K562 (cell line): ENCODE measurements around the gene COL5A1. TPM values are rescaled to one million over a fixed set of nuclear protein-coding genes. Genes with fewer than 3 reads are reported as not detected.

Experiments
- ATAC-seq: fragments of 200-7000 bp; cut with Tn5 transposase; 3 replicates; pipeline ENCODE4 v1.9.1; 2020; ENCODE audit warnings: moderate library complexity
- BruUV-seq: library from RNA; stranded (reverse); fragments of 400-500 nt; replicated peaks from 2 replicates; lab custom pipeline; 2021; lab: Mats Ljungman, UMichigan
- CTCF ChIA-PET: fragments of 300-600 bp; formaldehyde crosslinking; extraction: SDS; loops from one replicate; lab custom pipeline; 2021; ENCODE audit warnings: low intra/inter-chr PET ratio; lab: Yijun Ruan, JAX
- POLR2A ChIA-PET: fragments of 300-600, 350-650 bp; sonication (Branson Sonifier 250); formaldehyde crosslinking; extraction: SDS; loops from one replicate; lab custom pipeline; 2021; ENCODE audit warnings: antibody characterized with exemption, inconsistent platforms; lab: Yijun Ruan, JAX
- DNase-seq, 4 experiments: peaks; one replicate each; pipeline versions ENCODE4 v3.0.0 to v3.0.0-alpha.2; 2011 to 2018; ENCODE audit warnings: low spot score in 3 of 4, mixed read lengths in 3 of 4; ENCODE audit errors: extremely low read depth in 1 of 4
- FAIRE-seq: peaks from 2 replicates; lab custom pipeline; 2011; peaks lifted over from hg19 to GRCh38; lab: Jason Lieb, UNC
- H2AFZ ChIP-seq: 2 replicates; pipeline ENCODE4 v1.6.0; 2011; ENCODE audit warnings: low read depth, low read length, control low read depth, inconsistent platforms
- H3K27ac ChIP-seq: fragments of 200-600 bp; 3 replicates; pipeline ENCODE4 v1.8.0; 2011; ENCODE audit warnings: low read depth, mild to moderate bottlenecking, control low read depth, inconsistent platforms, low read length, moderate library complexity, mixed read lengths; ENCODE audit errors: extremely low read depth
- H3K27me3 ChIP-seq, 2 experiments: fragments of 300-600 bp in 1 of 2; 2 replicates in 1 of 2; 3 replicates in 1 of 2; pipeline versions ENCODE4 v1.6.0 to v1.8.0; 2011; ENCODE audit warnings: inconsistent platforms in 2 of 2, low read length in 2 of 2, mild to moderate bottlenecking in 1 of 2, mixed read lengths in 1 of 2, moderate library complexity in 1 of 2; ENCODE audit not compliant: control insufficient read depth in 2 of 2, insufficient read depth in 2 of 2
- H3K36me3 ChIP-seq: fragments of 300-600 bp; 3 replicates; pipeline ENCODE4 v1.8.0; 2011; ENCODE audit warnings: mild to moderate bottlenecking, low read length, inconsistent platforms; ENCODE audit not compliant: control insufficient read depth, insufficient read depth
- H3K4me1 ChIP-seq, 2 experiments: fragments of 200-600 bp in 1 of 2; replicated peaks in 1 of 2; 2 replicates in 1 of 2; 3 replicates in 1 of 2; pipeline versions ENCODE4 v1.5.1 to v1.8.0; 2011; ENCODE audit warnings: inconsistent platforms in 2 of 2, low read length in 2 of 2, mild to moderate bottlenecking in 1 of 2, mixed read lengths in 1 of 2, moderate library complexity in 1 of 2; ENCODE audit not compliant: control insufficient read depth in 2 of 2, insufficient read depth in 2 of 2
- H3K4me2 ChIP-seq: 2 replicates; pipeline ENCODE4 v1.6.1; 2011; ENCODE audit warnings: low read length, control low read depth, inconsistent platforms, mixed read lengths; ENCODE audit not compliant: insufficient read depth
- H3K4me3 ChIP-seq: fragments of 200-600 bp; sonication (generic), shearing (Covaris generic); 2 replicates; pipeline ENCODE4 v1.5.1; 2016; ENCODE audit warnings: control low read depth, inconsistent platforms
- H3K79me2 ChIP-seq: fragments of 200-600 bp; 3 replicates; pipeline ENCODE4 v1.8.0; 2011; ENCODE audit warnings: low read length, inconsistent platforms; ENCODE audit not compliant: control insufficient read depth, insufficient read depth
- H3K9ac ChIP-seq, 2 experiments: 2 replicates each; pipeline versions ENCODE4 v1.6.0 to v1.6.1; 2011; ENCODE audit warnings: low read depth in 2 of 2, low read length in 2 of 2, control low read depth in 1 of 2, inconsistent platforms in 1 of 2, mild to moderate bottlenecking in 1 of 2, mixed read lengths in 1 of 2; ENCODE audit not compliant: insufficient read depth in 1 of 2
- H3K9me1 ChIP-seq: one replicate; pipeline ENCODE4 v1.6.0; 2011; ENCODE audit warnings: inconsistent platforms, mild to moderate bottlenecking, low read length, moderate library complexity; ENCODE audit not compliant: control insufficient read depth, insufficient read depth
- H3K9me3 ChIP-seq: replicated peaks from 2 replicates; pipeline ENCODE4 v1.5.1; 2011; ENCODE audit warnings: low read depth, low read length, inconsistent platforms; ENCODE audit not compliant: control insufficient read depth, insufficient read depth
- H4K20me1 ChIP-seq: replicated peaks from 2 replicates; pipeline ENCODE4 v1.6.1; 2011; ENCODE audit warnings: low read length, inconsistent platforms, mixed read lengths; ENCODE audit not compliant: control insufficient read depth, insufficient read depth
- CREBBP ChIP-seq: IDR thresholded peaks from one replicate; pipeline ENCODE4 v1.6.1; 2012; ENCODE audit warnings: low read depth, mild to moderate bottlenecking, control low read depth, inconsistent platforms, low read length
- ESRRB ChIP-seq: fragments of 250-450 bp; sonication (Bioruptor Pico); IDR thresholded peaks from 2 replicates; pipeline ENCODE4 v1.5.0; 2020; ENCODE audit warnings: mild to moderate bottlenecking, moderate library complexity, borderline replicate concordance
- GTF2F1 ChIP-seq: IDR thresholded peaks from 2 replicates; pipeline ENCODE4 v1.6.1; 2011; ENCODE audit warnings: low read depth, low read length, improper control_type of control experiment
- NEUROD1 ChIP-seq: fragments of 150-350 bp; IDR thresholded peaks from 2 replicates; pipeline ENCODE4 v1.6.1; 2014; ENCODE audit warnings: borderline replicate concordance, low read length, low read depth; ENCODE audit not compliant: partially characterized antibody
- NFIX ChIP-seq: fragments of 250-450 bp; sonication (Bioruptor Pico); IDR thresholded peaks from 2 replicates; pipeline ENCODE4 v1.4.0; 2020; ENCODE audit warnings: low read depth, mild to moderate bottlenecking, moderate library complexity
- RNF219 ChIP-seq: fragments of 250-450 bp; sonication (Bioruptor Pico); IDR thresholded peaks from 2 replicates; pipeline ENCODE4 v1.5.0; 2022; ENCODE audit warnings: mild to moderate bottlenecking
- SNIP1 ChIP-seq: fragments of 450-650 bp; IDR thresholded peaks from 2 replicates; pipeline ENCODE4 v1.7.1; 2017; ENCODE audit warnings: low read depth, mild to moderate bottlenecking
- TAF15 ChIP-seq: fragments of 200-400 bp; formaldehyde crosslinking; IDR thresholded peaks from 2 replicates; pipeline ENCODE4 v1.6.1; 2017; ENCODE audit warnings: mild to moderate bottlenecking, low read depth, low read length, moderate library complexity
- TFE3 ChIP-seq: fragments of 450-650 bp; formaldehyde crosslinking; IDR thresholded peaks from 2 replicates; pipeline ENCODE4 v1.4.0; 2020; ENCODE audit warnings: mild to moderate bottlenecking, mixed read lengths
- ZC3H4 ChIP-seq: sonication (generic); formaldehyde crosslinking; IDR thresholded peaks from 2 replicates; pipeline ENCODE4 v1.9.0; 2021; ENCODE audit warnings: missing genetic modification reagents, borderline replicate concordance
- ZFP36 ChIP-seq: fragments of 150-350 bp; IDR thresholded peaks from 2 replicates; pipeline ENCODE4 v1.6.1; 2018; ENCODE audit warnings: low read length, low read depth; ENCODE audit not compliant: partially characterized antibody
- ZNF121 ChIP-seq: sonication (generic); formaldehyde crosslinking; conservative IDR thresholded peaks from 2 replicates; pipeline ENCODE4 v1.8.0; 2022; ENCODE audit warnings: missing genetic modification reagents
- ZNF79 ChIP-seq: fragments of 250-450 bp; sonication (Bioruptor Pico); IDR thresholded peaks from 2 replicates; pipeline ENCODE4 v1.4.0; 2020; ENCODE audit warnings: low read depth, mild to moderate bottlenecking, moderate library complexity
- WGBS: fragments of 100-300 bp; shearing (Covaris generic); methylation state at CpG from one replicate; pipeline ENCODE4 v1.1.6; 2016; ENCODE audit warnings: low coverage, mixed read lengths; ENCODE audit not compliant: insufficient coverage; ENCODE audit errors: missing lambda C conversion rate; 5-methylcytosine and 5-hydroxymethylcytosine counted together
- in situ Hi-C: fragments of 300-500 bp; cut with MboI; formaldehyde crosslinking; loops from 4 replicates; pipeline ENCODE4 v1.15.0; 2018; ENCODE audit warnings: inconsistent platforms, mixed read lengths
- intact Hi-C: fragments of 100-400 bp; cut with micrococcal nuclease; formaldehyde crosslinking; loops from 2 replicates; pipeline ENCODE4 v1.14.2; 2022
- polyA plus RNA-seq, 8 experiments: library from polyadenylated mRNA; depleted of rRNA in 4 of 8; stranded (reverse) in 5 of 8; unstranded in 3 of 8; fragments of >200 nt; fragmentation: Nextera tagmentation in 2 of 8; fragmentation: Illumina TruSeq in 1 of 8; extraction: Ambion mirVana in 2 of 8; extraction: Trizol in 1 of 8; gene quantifications; 2 replicates each; pipeline versions ENCODE4 v1.2.1 to v1.2.3, GENCODE V29; 2011 to 2014; ENCODE audit warnings: inconsistent platforms in 1 of 8, missing spikeins in 1 of 8
- total RNA-seq, 7 experiments: library from RNA; depleted of rRNA in 6 of 7; stranded (reverse); fragments of >200 nt in 6 of 7; fragmentation: Illumina TruSeq in 2 of 7; extraction: Trizol in 2 of 7; gene quantifications; 2 replicates each; pipeline versions ENCODE4 v1.2.1 to v1.2.3, GENCODE V29; 2011 to 2021; ENCODE audit warnings: low replicate concordance in 1 of 7

Gene COL5A1
- total and polyA plus RNA-seq, 9 of the 15 experiments (the other 6 are each of a cell fraction or from before 2014, with no cell fraction given), result under 0.01 to 0.13 (median 0.04) TPM; not detected in 6

GRCh38 chr9:134676361-134676760 is 34.8 kb downstream of the COL5A1 start:
- Histone ChIP-seq H3K36me3 (no peaks in the 10 kb centered on the region), H4K20me1 (peaks cover 5% of the 10 kb centered on the region; the same call in 1 of the 2 replicates), H3K4me3 (no peak overlapping the region), H3K79me2 (no peaks in the 10 kb centered on the region), H3K9me1 (no peaks in the 10 kb centered on the region), H3K27ac (no peak overlapping the region), H2AFZ (no peak overlapping the region), H3K9ac (no peak overlapping the region), H3K4me1 (no peaks in the 10 kb centered on the region), H3K9me3 (no peaks in the 10 kb centered on the region), H3K27me3 (peaks cover 0 to 16% of the 10 kb centered on the region in 2 experiments; a peak in 2 of 5 replicates), H3K4me2 (no peak overlapping the region)
- ChIA-PET CTCF (no interaction called here), POLR2A (no interaction called here)
- no peak for TF ChIP-seq NEUROD1
- TF ChIP-seq RNF219 (CRISPR knock-in tag), result no peak
- no peak for TF ChIP-seq GTF2F1
- no peak for TF ChIP-seq NFIX (CRISPR knock-in tag)
- TF ChIP-seq SNIP1, result no peak
- TF ChIP-seq ESRRB (CRISPR knock-in tag), result no peak
- TF ChIP-seq CREBBP, result no peak
- TF ChIP-seq TAF15, result no peak
- TF ChIP-seq ZFP36, result no peak
- TF ChIP-seq ZC3H4 (CRISPR knock-in tag), result no peak
- no peak for TF ChIP-seq TFE3
- TF ChIP-seq ZNF121 (CRISPR knock-in tag), result no peak
- no peak for TF ChIP-seq ZNF79
- no peak for ATAC-seq
- 0% methylated on average over 5 of the region's 5 CpGs for WGBS
- intact Hi-C loops (no loop called here), in situ Hi-C loops (no loop called here)
- FAIRE-seq, result no peak
- no peak for DNase-seq
- no TSS peak for BruUV-seq
